ENCODE measurements around the gene SELENOO. TPM values are rescaled to one million over a fixed set of nuclear protein-coding genes. Genes with fewer than 3 reads are reported as not detected.

SELENOO gene
- total RNA-seq, 1 experiment from 2014 or later = 27.0 TPM

GRCh38 chr22:50219800-50220602 is 19.2 kb downstream of the SELENOO start:
- ATAC-seq = no peak
- TF ChIP-seq TEAD1 (CRISPR knock-in tag; IDR thresholded peaks at IDR 0.05) = no peak
- TF ChIP-seq ZNF232 (CRISPR knock-in tag; IDR thresholded peaks at IDR 0.05) = no peak
- no peaks in the 10 kb centered on the region for H3K9me3 Mint-ChIP-seq
- H3K36me3 Mint-ChIP-seq = peaks cover 36% of the 10 kb centered on the region
- CTCF ChIA-PET = no interaction called here
- POLR2A ChIA-PET = no interaction called here
- H3K27me3 Mint-ChIP-seq (ENCODE audit: low read depth) = no peaks in the 10 kb centered on the region
- DNase-seq (ENCODE audit: low spot score) = no peak
- no peak overlapping the region for H3K4me3 Mint-ChIP-seq
- H3K27ac Mint-ChIP-seq = no peak overlapping the region
- H3K4me1 Mint-ChIP-seq = peaks cover 5% of the 10 kb centered on the region; the same call in 1 of the 2 replicates

- TF ChIP-seq ZNF396 (CRISPR knock-in tag; IDR thresholded peaks at IDR 0.05; ENCODE audit: borderline replicate concordance) = no peak
- no peak for TF ChIP-seq GTF2I (CRISPR knock-in tag; conservative IDR thresholded peaks at IDR 0.05)
- TF ChIP-seq GRHL2 (CRISPR knock-in tag; IDR thresholded peaks at IDR 0.05; ENCODE audit: insufficient replicate concordance, severe bottlenecking) = no peak
- TF ChIP-seq TEAD4 (CRISPR knock-in tag; IDR thresholded peaks at IDR 0.05) = no peak
- no peak for TF ChIP-seq USF2 (CRISPR knock-in tag; IDR thresholded peaks at IDR 0.05)
- no peak for TF ChIP-seq ZNF219 (CRISPR knock-in tag; IDR thresholded peaks at IDR 0.05; ENCODE audit: borderline replicate concordance)
- no peak for TF ChIP-seq ZNF317 (CRISPR knock-in tag; IDR thresholded peaks at IDR 0.05; ENCODE audit: borderline replicate concordance, low read depth)
- no peak for TF ChIP-seq NFE2L1 (CRISPR knock-in tag; IDR thresholded peaks at IDR 0.05)
- TF ChIP-seq ZNF425 (CRISPR knock-in tag; conservative IDR thresholded peaks at IDR 0.05) = no peak
- no peak for TF ChIP-seq OVOL2 (CRISPR knock-in tag; IDR thresholded peaks at IDR 0.05; ENCODE audit: borderline replicate concordance)
- TF ChIP-seq CREB1 (CRISPR knock-in tag; IDR thresholded peaks at IDR 0.05) = no peak
- no peak for TF ChIP-seq PRDM15 (CRISPR knock-in tag; IDR thresholded peaks at IDR 0.05)
- TF ChIP-seq GABPB1 (CRISPR knock-in tag; IDR thresholded peaks at IDR 0.05) = no peak
- no peak for TF ChIP-seq FOXK1 (CRISPR knock-in tag; IDR thresholded peaks at IDR 0.05)
- TF ChIP-seq ZNF263 (CRISPR knock-in tag; IDR thresholded peaks at IDR 0.05; ENCODE audit: low read depth) = no peak
- no peak for TF ChIP-seq EMX1 (CRISPR knock-in tag; IDR thresholded peaks at IDR 0.05)
- no peak for TF ChIP-seq NR2C2 (CRISPR knock-in tag; IDR thresholded peaks at IDR 0.05)
- TF ChIP-seq FOXP4 (CRISPR knock-in tag; IDR thresholded peaks at IDR 0.05) = no peak
- peaks cover 35% of the 10 kb centered on the region for H3K36me3 Mint-ChIP-seq
- no peaks in the 10 kb centered on the region for H3K27me3 Mint-ChIP-seq (ENCODE audit: low read depth)
- no peak for ATAC-seq
- DNase-seq (ENCODE audit: low spot score) = no peak
- no peak overlapping the region for H3K27ac Mint-ChIP-seq
- no peaks in the 10 kb centered on the region for H3K9me3 Mint-ChIP-seq
- no peak overlapping the region for H3K4me3 Mint-ChIP-seq
- CTCF ChIA-PET = interaction anchor here (0.7 to 1.0 kb wide), 3 partner anchors 20 to 79 kb away, joined by 3 to 5 read pairs (median 3); no protein-coding TSS in a partner anchor
- peaks cover 5% of the 10 kb centered on the region; the same call in 1 of the 2 replicates for H3K4me1 Mint-ChIP-seq
- POLR2A ChIA-PET = no interaction called here
Measured at GRCh38 chr22:50220603-50221409, 20.0 kb downstream of the SELENOO start.

All from WTC11 (cell line).